ENCODE measurements around the gene WDFY4. TPM values are rescaled to one million over a fixed set of nuclear protein-coding genes. Genes with fewer than 3 reads are reported as not detected.
A peak's percentile ranks its signal among the peaks of the same experiment; 100 is the strongest.

Gene WDFY4
- total RNA-seq, 6 experiments from 2014 or later = not detected

DNA sequence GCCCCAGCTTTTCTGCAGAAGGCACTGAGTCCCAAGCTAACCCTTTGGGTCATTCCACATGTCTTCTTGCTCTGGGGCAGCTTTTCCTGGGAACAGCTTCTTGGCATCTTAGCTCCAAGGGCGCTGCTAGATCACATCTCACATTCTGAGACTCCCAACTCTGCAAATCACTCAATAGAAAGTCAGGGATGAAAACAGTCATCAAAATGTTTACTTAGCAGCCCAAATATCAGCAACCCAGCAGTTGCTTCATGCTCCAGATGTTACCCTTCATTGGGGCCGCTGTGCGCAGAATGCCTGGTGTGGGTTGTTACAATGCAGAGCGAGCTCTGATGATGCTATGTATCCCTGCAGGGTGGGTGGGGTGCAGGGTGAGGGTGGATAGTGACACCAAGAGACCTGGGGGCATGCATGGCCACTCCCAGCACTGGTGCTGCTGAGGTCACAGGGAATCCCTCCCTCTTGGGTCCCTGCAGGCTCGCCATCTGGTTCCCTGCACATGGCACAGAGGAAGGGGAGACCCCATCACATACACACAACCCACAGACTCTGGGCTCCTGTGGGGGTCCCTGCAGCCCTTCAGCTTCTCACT lies 19.0 kb downstream of the WDFY4 start:
- Mint-ChIP-seq H3K27me3 (ENCODE audit: insufficient read depth) (peaks cover 48% of the 10 kb centered on the region), H3K9me3 (no peaks in the 10 kb centered on the region), H3K4me3 (no peak overlapping the region), H3K36me3 (ENCODE audit: low read depth) (no peaks in the 10 kb centered on the region), H3K4me1 (ENCODE audit: low read depth) (peaks cover 6% of the 10 kb centered on the region; the same call in 1 of the 2 replicates), H3K27ac (no peak overlapping the region)
- no peak for DNase-seq
- TF ChIP-seq, protein P1, sequence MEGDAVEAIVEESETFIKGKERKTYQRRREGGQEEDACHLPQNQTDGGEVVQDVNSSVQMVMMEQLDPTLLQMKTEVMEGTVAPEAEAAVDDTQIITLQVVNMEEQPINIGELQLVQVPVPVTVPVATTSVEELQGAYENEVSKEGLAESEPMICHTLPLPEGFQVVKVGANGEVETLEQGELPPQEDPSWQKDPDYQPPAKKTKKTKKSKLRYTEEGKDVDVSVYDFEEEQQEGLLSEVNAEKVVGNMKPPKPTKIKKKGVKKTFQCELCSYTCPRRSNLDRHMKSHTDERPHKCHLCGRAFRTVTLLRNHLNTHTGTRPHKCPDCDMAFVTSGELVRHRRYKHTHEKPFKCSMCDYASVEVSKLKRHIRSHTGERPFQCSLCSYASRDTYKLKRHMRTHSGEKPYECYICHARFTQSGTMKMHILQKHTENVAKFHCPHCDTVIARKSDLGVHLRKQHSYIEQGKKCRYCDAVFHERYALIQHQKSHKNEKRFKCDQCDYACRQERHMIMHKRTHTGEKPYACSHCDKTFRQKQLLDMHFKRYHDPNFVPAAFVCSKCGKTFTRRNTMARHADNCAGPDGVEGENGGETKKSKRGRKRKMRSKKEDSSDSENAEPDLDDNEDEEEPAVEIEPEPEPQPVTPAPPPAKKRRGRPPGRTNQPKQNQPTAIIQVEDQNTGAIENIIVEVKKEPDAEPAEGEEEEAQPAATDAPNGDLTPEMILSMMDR (IDR thresholded peaks at IDR 0.05) = no peak

- no peaks in the 10 kb centered on the region for H3K36me3 Mint-ChIP-seq (ENCODE audit: low read depth)
- H3K27me3 Mint-ChIP-seq (ENCODE audit: insufficient read depth) = peaks cover 43% of the 10 kb centered on the region
- H3K9me3 Mint-ChIP-seq = no peaks in the 10 kb centered on the region
- H3K4me1 Mint-ChIP-seq (ENCODE audit: low read depth) = peaks cover 6% of the 10 kb centered on the region; the same call in 1 of the 2 replicates
- no peak overlapping the region for H3K4me3 Mint-ChIP-seq
- DNase-seq = no peak
- H3K27ac Mint-ChIP-seq = no peak overlapping the region
- TF ChIP-seq, protein P1 (IDR thresholded peaks at IDR 0.05) = no peak
Measured at GRCh38 chr10:48704156-48704555, 19.5 kb downstream of the WDFY4 start.

- Mint-ChIP-seq H3K4me3 (no peak overlapping the region), H3K27me3 (ENCODE audit: insufficient read depth) (peaks cover 36% of the 10 kb centered on the region), H3K9me3 (no peaks in the 10 kb centered on the region), H3K36me3 (ENCODE audit: low read depth) (no peaks in the 10 kb centered on the region), H3K4me1 (ENCODE audit: low read depth) (peaks cover 6% of the 10 kb centered on the region; the same call in 1 of the 2 replicates), H3K27ac (no peak overlapping the region)
- DNase-seq = no peak
- TF ChIP-seq, protein P1 (IDR thresholded peaks at IDR 0.05) = no peak
Measured at GRCh38 chr10:48705401-48705938, 20.8 kb downstream of the WDFY4 start.

GRCh38 chr10:48707472-48707871 lies 22.8 kb downstream of the WDFY4 start:
- H3K27ac Mint-ChIP-seq = no peak overlapping the region
- TF ChIP-seq, protein P1 (IDR thresholded peaks at IDR 0.05) = no peak
- H3K36me3 Mint-ChIP-seq (ENCODE audit: low read depth) = no peaks in the 10 kb centered on the region
- DNase-seq = no peak
- H3K27me3 Mint-ChIP-seq (ENCODE audit: insufficient read depth) = peaks cover 31% of the 10 kb centered on the region
- H3K4me1 Mint-ChIP-seq (ENCODE audit: low read depth) = peaks cover 6% of the 10 kb centered on the region; the same call in 1 of the 2 replicates
- H3K9me3 Mint-ChIP-seq = no peaks in the 10 kb centered on the region
- no peak overlapping the region for H3K4me3 Mint-ChIP-seq

DNA sequence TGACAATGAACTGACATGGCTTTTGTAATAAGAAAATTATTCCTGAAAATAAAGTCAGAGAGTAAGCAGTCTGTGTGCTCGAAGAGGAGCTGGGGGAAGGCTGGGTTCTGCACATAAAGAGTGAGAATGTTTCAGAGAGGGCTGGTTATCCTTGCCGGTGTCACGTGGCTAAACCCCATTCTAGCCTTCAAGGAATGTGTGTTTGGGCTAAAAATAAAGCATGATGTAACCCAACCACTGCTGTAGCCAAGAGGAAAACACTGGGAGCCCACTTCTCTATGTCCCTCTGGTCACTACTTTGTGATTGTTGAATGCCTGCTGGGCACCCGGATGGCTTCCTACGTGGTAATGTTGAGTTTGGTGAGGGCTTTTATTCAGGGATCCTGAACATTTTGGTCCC lies 23.5 kb downstream of the WDFY4 start:
- DNase-seq = peak; percentile 5
- Mint-ChIP-seq H3K27ac (no peak overlapping the region), H3K27me3 (ENCODE audit: insufficient read depth) (peaks cover 30% of the 10 kb centered on the region), H3K9me3 (no peaks in the 10 kb centered on the region), H3K4me1 (ENCODE audit: low read depth) (peaks cover 6% of the 10 kb centered on the region; the same call in 1 of the 2 replicates), H3K4me3 (no peak overlapping the region), H3K36me3 (ENCODE audit: low read depth) (no peaks in the 10 kb centered on the region)
- TF ChIP-seq, protein P1 (IDR thresholded peaks at IDR 0.05) = no peak
